Measurements from ENCODE around the gene ELL2. TPM values are rescaled to one million over a fixed set of nuclear protein-coding genes. Genes with fewer than 3 reads are reported as not detected.
"Not testable (repeated sequence)": the region's sequence is repeated elsewhere in the genome, so short reads cannot be mapped to it uniquely, and the experiment has no call there.

Gene ELL2
- total and polyA plus RNA-seq, 2 donors = 14.1 to 30.2 TPM

- Histone ChIP-seq H3K36me3 (ENCODE audit: insufficient read depth) (no peaks in the 10 kb centered on the region), H3K4me1 (ENCODE audit: insufficient read depth) (peaks cover 2% of the 10 kb centered on the region), H3K4me3 (ENCODE audit: low read depth, low read length) (no peak overlapping the region), H3K27ac (ENCODE audit: low read depth) (no peak overlapping the region)
- DNase-seq (ENCODE audit: extremely low spot score) = no peak
- 85% methylated on average over 2 of the region's 2 CpGs for WGBS
Measured at GRCh38 chr5:95876782-95877181, 84.9 kb downstream of the ELL2 start.

- Histone ChIP-seq H3K4me3 (ENCODE audit: low read depth, low read length) (no peak overlapping the region), H3K36me3 (ENCODE audit: insufficient read depth) (no peaks in the 10 kb centered on the region)
Measured at GRCh38 chr5:95874246-95874645, 87.4 kb downstream of the ELL2 start.

GRCh38 chr5:95873351-95873750 lies 88.3 kb downstream of the ELL2 start:
- Histone ChIP-seq H3K27ac (ENCODE audit: low read depth) (no peak overlapping the region), H3K4me3 (ENCODE audit: low read depth, low read length) (no peak overlapping the region), H3K36me3 (ENCODE audit: insufficient read depth) (no peaks in the 10 kb centered on the region), H3K4me1 (ENCODE audit: insufficient read depth) (no peaks in the 10 kb centered on the region)
- DNase-seq (ENCODE audit: extremely low spot score) = no peak
- WGBS = 93% methylated on average over 4 of the region's 4 CpGs

More at GRCh38 chr5:95874246-95874645, 87.4 kb downstream of the ELL2 start:
- DNase-seq (ENCODE audit: extremely low spot score) = no peak
- H3K27ac ChIP-seq (ENCODE audit: low read depth) = no peak overlapping the region
- H3K4me1 ChIP-seq (ENCODE audit: insufficient read depth) = no peaks in the 10 kb centered on the region
- WGBS = 54% methylated on average over 3 of the region's 3 CpGs

- 62% methylated on average over 6 of the region's 6 CpGs for WGBS
- H3K36me3 ChIP-seq (ENCODE audit: insufficient read depth) = no peaks in the 10 kb centered on the region
- no peak overlapping the region for H3K4me3 ChIP-seq (ENCODE audit: low read depth, low read length)
- DNase-seq (ENCODE audit: extremely low spot score) = no peak
- H3K27ac ChIP-seq (ENCODE audit: low read depth) = no peak overlapping the region
- no peaks in the 10 kb centered on the region for H3K4me1 ChIP-seq (ENCODE audit: insufficient read depth)
Measured at GRCh38 chr5:95872346-95873268, 89.0 kb downstream of the ELL2 start.

- Histone ChIP-seq H3K4me1 (ENCODE audit: insufficient read depth) (no peaks in the 10 kb centered on the region), H3K36me3 (ENCODE audit: insufficient read depth) (no peaks in the 10 kb centered on the region), H3K27ac (ENCODE audit: low read depth) (no peak overlapping the region), H3K4me3 (ENCODE audit: low read depth, low read length) (no peak overlapping the region)
- WGBS = 95% methylated on average over 9 of the region's 9 CpGs
- DNase-seq (ENCODE audit: extremely low spot score) = no peak
Measured at GRCh38 chr5:95871146-95871806, 90.4 kb downstream of the ELL2 start.

- H3K4me3 ChIP-seq (ENCODE audit: low read depth, low read length) = no peak overlapping the region
- DNase-seq (ENCODE audit: extremely low spot score) = no peak
- 69% methylated on average over 1 of the region's 1 CpG for WGBS
- no peaks in the 10 kb centered on the region for H3K4me1 ChIP-seq (ENCODE audit: insufficient read depth)
- H3K27ac ChIP-seq (ENCODE audit: low read depth) = no peak overlapping the region
- no peaks in the 10 kb centered on the region for H3K36me3 ChIP-seq (ENCODE audit: insufficient read depth)
Measured at GRCh38 chr5:95870105-95870672, 91.5 kb downstream of the ELL2 start.

- H3K4me1 ChIP-seq (ENCODE audit: insufficient read depth); H3K27ac ChIP-seq (ENCODE audit: low read depth); DNase-seq (ENCODE audit: extremely low spot score); H3K4me3 ChIP-seq (ENCODE audit: low read depth, low read length); H3K36me3 ChIP-seq (ENCODE audit: insufficient read depth): not testable (repeated sequence)
- 63% methylated on average over 3 of the region's 3 CpGs for WGBS
Measured at GRCh38 chr5:95869173-95869855, 92.3 kb downstream of the ELL2 start.

GRCh38 chr5:95868136-95868535 lies 93.5 kb downstream of the ELL2 start:
- H3K4me1 ChIP-seq (ENCODE audit: insufficient read depth) = no peaks in the 10 kb centered on the region
- H3K27ac ChIP-seq (ENCODE audit: low read depth) = no peak overlapping the region
- no peaks in the 10 kb centered on the region for H3K36me3 ChIP-seq (ENCODE audit: insufficient read depth)
- DNase-seq (ENCODE audit: extremely low spot score) = no peak
- H3K4me3 ChIP-seq (ENCODE audit: low read depth, low read length) = no peak overlapping the region
- 98% methylated on average over 4 of the region's 4 CpGs for WGBS

- no peak for DNase-seq (ENCODE audit: extremely low spot score)
- Histone ChIP-seq H3K36me3 (ENCODE audit: insufficient read depth) (no peaks in the 10 kb centered on the region), H3K4me1 (ENCODE audit: insufficient read depth) (peaks cover 2% of the 10 kb centered on the region), H3K4me3 (ENCODE audit: low read depth, low read length) (no peak overlapping the region), H3K27ac (ENCODE audit: low read depth) (no peak overlapping the region)
- WGBS = 51% methylated on average over 1 of the region's 1 CpG
Measured at GRCh38 chr5:95866435-95867040, 95.1 kb downstream of the ELL2 start.

- DNase-seq (ENCODE audit: extremely low spot score) = no peak
- Histone ChIP-seq H3K27ac (ENCODE audit: low read depth) (peak overlapping the region; percentile 39), H3K36me3 (ENCODE audit: insufficient read depth) (no peaks in the 10 kb centered on the region), H3K4me3 (ENCODE audit: low read depth, low read length) (no peak overlapping the region), H3K4me1 (ENCODE audit: insufficient read depth) (peaks cover 2% of the 10 kb centered on the region)
- WGBS = 75% methylated on average over 6 of the region's 6 CpGs
Measured at GRCh38 chr5:95864944-95865504, 96.6 kb downstream of the ELL2 start.

- DNase-seq (ENCODE audit: extremely low spot score) = no peak
Measured at GRCh38 chr5:95864456-95864855, 97.2 kb downstream of the ELL2 start.

GRCh38 chr5:95863383-95863757 lies 98.3 kb downstream of the ELL2 start:
- Histone ChIP-seq H3K27ac (ENCODE audit: low read depth) (no peak overlapping the region), H3K36me3 (ENCODE audit: insufficient read depth) (no peaks in the 10 kb centered on the region), H3K4me1 (ENCODE audit: insufficient read depth) (peaks cover 2% of the 10 kb centered on the region), H3K4me3 (ENCODE audit: low read depth, low read length) (no peak overlapping the region)
- no peak for DNase-seq (ENCODE audit: extremely low spot score)
- WGBS = 80% methylated on average over 4 of the region's 4 CpGs

More at GRCh38 chr5:95864456-95864855, 97.2 kb downstream of the ELL2 start:
- Histone ChIP-seq H3K27ac (ENCODE audit: low read depth) (no peak overlapping the region), H3K4me1 (ENCODE audit: insufficient read depth) (peaks cover 2% of the 10 kb centered on the region), H3K36me3 (ENCODE audit: insufficient read depth) (no peaks in the 10 kb centered on the region), H3K4me3 (ENCODE audit: low read depth, low read length) (no peak overlapping the region)
- 89% methylated on average over 1 of the region's 1 CpG for WGBS

All from urinary bladder (tissue), 4 donors.